ENCODE measurements around the gene KDM4C.

Gene KDM4C

GRCh38 chr9:7006417-7006816 lies 248.6 kb downstream of the KDM4C start:
- Histone ChIP-seq H3K4me2 (ENCODE audit: low read length) (no peak overlapping the region), H2AFZ (ENCODE audit: low read length) (no peak overlapping the region), H3K4me3 (ENCODE audit: low read depth, low read length, poor library complexity, severe bottlenecking) (no peak overlapping the region), H3K27me3 (ENCODE audit: insufficient read depth, low read length) (no peaks in the 10 kb centered on the region), H3K9me2 (ENCODE audit: low read depth, low read length) (no peaks in the 10 kb centered on the region), H3K79me2 (ENCODE audit: insufficient read depth, low read length) (no peaks in the 10 kb centered on the region), H3F3A (ENCODE audit: insufficient read depth, low read length) (no peaks in the 10 kb centered on the region), H3K4me1 (ENCODE audit: insufficient read depth, low read length, severe bottlenecking) (no peaks in the 10 kb centered on the region), H3K9me3 (ENCODE audit: low read length) (no peaks in the 10 kb centered on the region), H3K27ac (ENCODE audit: low read depth, low read length, poor library complexity, severe bottlenecking) (no peak overlapping the region), H4K20me1 (ENCODE audit: insufficient read depth, low read length) (no peaks in the 10 kb centered on the region), H3K36me3 (ENCODE audit: insufficient read depth, low read length) (peaks cover 54% of the 10 kb centered on the region), H3K9ac (ENCODE audit: low read length) (no peak overlapping the region)
- TF ChIP-seq EZH2 (IDR thresholded peaks at IDR 0.05; ENCODE audit: borderline replicate concordance, low read length): no peak
- no peak for TF ChIP-seq CTCF (IDR thresholded peaks at IDR 0.05; ENCODE audit: low read length)

GRCh38 chr9:7008411-7008810 lies 250.6 kb downstream of the KDM4C start:
- H3K9me3 ChIP-seq (ENCODE audit: low read length): no peaks in the 10 kb centered on the region
- H3F3A ChIP-seq (ENCODE audit: insufficient read depth, low read length): no peaks in the 10 kb centered on the region
- H3K36me3 ChIP-seq (ENCODE audit: insufficient read depth, low read length): peaks cover 50% of the 10 kb centered on the region
- no peaks in the 10 kb centered on the region for H3K27me3 ChIP-seq (ENCODE audit: insufficient read depth, low read length)
- no peaks in the 10 kb centered on the region for H3K4me1 ChIP-seq (ENCODE audit: insufficient read depth, low read length, severe bottlenecking)
- no peak overlapping the region for H3K9ac ChIP-seq (ENCODE audit: low read length)
- no peaks in the 10 kb centered on the region for H4K20me1 ChIP-seq (ENCODE audit: insufficient read depth, low read length)
- H2AFZ ChIP-seq (ENCODE audit: low read length): no peak overlapping the region
- no peaks in the 10 kb centered on the region for H3K9me2 ChIP-seq (ENCODE audit: low read depth, low read length)
- H3K4me2 ChIP-seq (ENCODE audit: low read length): no peak overlapping the region
- TF ChIP-seq CTCF (IDR thresholded peaks at IDR 0.05; ENCODE audit: low read length) (no peak), EZH2 (IDR thresholded peaks at IDR 0.05; ENCODE audit: borderline replicate concordance, low read length) (no peak)
- no peak overlapping the region for H3K4me3 ChIP-seq (ENCODE audit: low read depth, low read length, poor library complexity, severe bottlenecking)
- H3K79me2 ChIP-seq (ENCODE audit: insufficient read depth, low read length): no peaks in the 10 kb centered on the region
- H3K27ac ChIP-seq (ENCODE audit: low read depth, low read length, poor library complexity, severe bottlenecking): no peak overlapping the region

- H3K27me3 ChIP-seq (ENCODE audit: insufficient read depth, low read length): no peaks in the 10 kb centered on the region
- no peaks in the 10 kb centered on the region for H3K4me1 ChIP-seq (ENCODE audit: insufficient read depth, low read length, severe bottlenecking)
- H3K79me2 ChIP-seq (ENCODE audit: insufficient read depth, low read length): no peaks in the 10 kb centered on the region
- H3F3A ChIP-seq (ENCODE audit: insufficient read depth, low read length): no peaks in the 10 kb centered on the region
- no peak overlapping the region for H3K9ac ChIP-seq (ENCODE audit: low read length)
- peaks cover 50% of the 10 kb centered on the region for H3K36me3 ChIP-seq (ENCODE audit: insufficient read depth, low read length)
- H2AFZ ChIP-seq (ENCODE audit: low read length): no peak overlapping the region
- H3K9me3 ChIP-seq (ENCODE audit: low read length): no peaks in the 10 kb centered on the region
- no peaks in the 10 kb centered on the region for H4K20me1 ChIP-seq (ENCODE audit: insufficient read depth, low read length)
- TF ChIP-seq EZH2 (IDR thresholded peaks at IDR 0.05; ENCODE audit: borderline replicate concordance, low read length) (no peak), CTCF (IDR thresholded peaks at IDR 0.05; ENCODE audit: low read length) (no peak)
- H3K4me3 ChIP-seq (ENCODE audit: low read depth, low read length, poor library complexity, severe bottlenecking): no peak overlapping the region
- no peak overlapping the region for H3K4me2 ChIP-seq (ENCODE audit: low read length)
- H3K27ac ChIP-seq (ENCODE audit: low read depth, low read length, poor library complexity, severe bottlenecking): no peak overlapping the region
- H3K9me2 ChIP-seq (ENCODE audit: low read depth, low read length): no peaks in the 10 kb centered on the region
These were observed 251.3 kb downstream of the KDM4C start for GRCh38 chr9:7009065-7009464.
